ENCODE data around the gene SESN2. TPM values are rescaled to one million over a fixed set of nuclear protein-coding genes. Genes with fewer than 3 reads are reported as not detected.

The SESN2 gene
- polyA plus RNA-seq, 1 experiment, result 53.4 TPM

DNA sequence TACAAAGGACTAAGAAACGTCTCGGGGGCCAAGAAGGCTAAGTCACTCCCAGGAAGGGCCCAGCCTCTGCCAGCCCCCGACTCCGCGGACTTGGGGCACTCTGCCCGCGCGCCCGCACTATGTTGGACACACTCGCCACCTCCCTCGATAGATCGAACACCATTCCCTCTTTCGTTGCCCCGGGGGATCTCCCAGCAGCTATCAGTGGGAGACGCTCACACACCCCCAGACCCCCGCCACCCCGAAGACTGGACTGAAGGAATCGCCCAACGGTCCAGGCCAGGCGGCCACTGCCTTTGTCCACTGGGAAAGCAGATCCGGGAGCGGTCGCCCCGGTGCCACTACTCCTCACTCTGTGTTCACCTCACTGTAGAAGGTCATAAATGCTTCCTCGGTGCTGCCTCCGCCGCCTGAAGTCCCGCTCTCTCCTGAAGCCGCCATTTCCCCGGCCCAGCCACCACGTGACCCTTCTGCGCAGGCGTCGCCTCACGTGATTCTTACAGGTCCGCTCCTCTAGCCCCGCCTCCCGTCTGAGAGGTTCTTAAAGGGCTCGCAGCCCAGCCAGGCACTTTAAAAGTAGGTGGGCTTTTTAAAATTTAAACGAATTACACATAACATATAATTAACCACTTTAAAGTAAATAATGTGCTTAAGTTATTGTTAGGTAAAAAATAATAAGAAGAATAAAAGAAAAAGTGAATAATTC lies 26.6 kb upstream of the SESN2 start, which contains the start of gene DNAJC8:
Gene DNAJC8 (minus strand): TSS at position 472 of the 706 bp plus-strand sequence. CDS start 31 bp downstream, at position 441.
- peak within 1 kb of the TSS; percentile 76 for H3K4me3 ChIP-seq (ENCODE audit: low read depth, low read length)
- TF ChIP-seq, protein P1, sequence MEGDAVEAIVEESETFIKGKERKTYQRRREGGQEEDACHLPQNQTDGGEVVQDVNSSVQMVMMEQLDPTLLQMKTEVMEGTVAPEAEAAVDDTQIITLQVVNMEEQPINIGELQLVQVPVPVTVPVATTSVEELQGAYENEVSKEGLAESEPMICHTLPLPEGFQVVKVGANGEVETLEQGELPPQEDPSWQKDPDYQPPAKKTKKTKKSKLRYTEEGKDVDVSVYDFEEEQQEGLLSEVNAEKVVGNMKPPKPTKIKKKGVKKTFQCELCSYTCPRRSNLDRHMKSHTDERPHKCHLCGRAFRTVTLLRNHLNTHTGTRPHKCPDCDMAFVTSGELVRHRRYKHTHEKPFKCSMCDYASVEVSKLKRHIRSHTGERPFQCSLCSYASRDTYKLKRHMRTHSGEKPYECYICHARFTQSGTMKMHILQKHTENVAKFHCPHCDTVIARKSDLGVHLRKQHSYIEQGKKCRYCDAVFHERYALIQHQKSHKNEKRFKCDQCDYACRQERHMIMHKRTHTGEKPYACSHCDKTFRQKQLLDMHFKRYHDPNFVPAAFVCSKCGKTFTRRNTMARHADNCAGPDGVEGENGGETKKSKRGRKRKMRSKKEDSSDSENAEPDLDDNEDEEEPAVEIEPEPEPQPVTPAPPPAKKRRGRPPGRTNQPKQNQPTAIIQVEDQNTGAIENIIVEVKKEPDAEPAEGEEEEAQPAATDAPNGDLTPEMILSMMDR (IDR thresholded peaks at IDR 0.05; ENCODE audit: insufficient read depth, low read depth, low read length), result no peak
- DNase-seq (ENCODE audit: low read depth), result no peak
- ChIA-PET CTCF (interaction anchor here (1.9 kb wide), 1 partner anchor 17 kb away, joined by 4 read pairs; no protein-coding TSS in a partner anchor), POLR2A (no interaction called here)
- H3K36me3 ChIP-seq (ENCODE audit: control insufficient read depth, insufficient read depth, low read length), result no peaks in the 10 kb centered on the region; the same call in 1 of the 2 replicates
- no peaks in the 10 kb centered on the region for H3K27me3 ChIP-seq (ENCODE audit: control insufficient read depth, insufficient read depth, low read length)

DNA sequence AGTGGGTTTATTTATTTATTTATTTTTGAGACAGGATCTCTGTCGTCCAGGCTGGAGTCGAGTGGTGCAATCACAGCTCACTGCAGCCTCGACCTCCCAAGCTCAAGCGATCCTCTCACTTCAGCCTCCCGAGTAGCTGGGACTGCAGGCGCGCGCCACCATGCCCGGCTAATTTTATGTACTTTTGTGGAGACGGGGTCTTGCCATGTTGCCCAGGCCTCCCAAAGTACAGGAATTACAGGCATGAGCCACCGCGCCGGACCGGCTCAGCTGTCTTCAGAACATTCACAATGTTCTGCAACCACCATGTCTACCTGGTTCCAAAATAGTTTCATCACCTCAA lies 26.1 kb upstream of the SESN2 start:
- Histone ChIP-seq H3K4me3 (ENCODE audit: low read depth, low read length) (peak overlapping the region; percentile 76), H3K27me3 (ENCODE audit: control insufficient read depth, insufficient read depth, low read length) (no peaks in the 10 kb centered on the region), H3K36me3 (ENCODE audit: control insufficient read depth, insufficient read depth, low read length) (no peaks in the 10 kb centered on the region; the same call in 1 of the 2 replicates)
- CTCF ChIA-PET, result interaction anchor here (1.9 kb wide), 1 partner anchor 16 kb away, joined by 4 read pairs; no protein-coding TSS in a partner anchor
- POLR2A ChIA-PET, result no interaction called here
- TF ChIP-seq, protein P1 (IDR thresholded peaks at IDR 0.05; ENCODE audit: insufficient read depth, low read depth, low read length), result no peak
- DNase-seq (ENCODE audit: low read depth), result no peak

DNA sequence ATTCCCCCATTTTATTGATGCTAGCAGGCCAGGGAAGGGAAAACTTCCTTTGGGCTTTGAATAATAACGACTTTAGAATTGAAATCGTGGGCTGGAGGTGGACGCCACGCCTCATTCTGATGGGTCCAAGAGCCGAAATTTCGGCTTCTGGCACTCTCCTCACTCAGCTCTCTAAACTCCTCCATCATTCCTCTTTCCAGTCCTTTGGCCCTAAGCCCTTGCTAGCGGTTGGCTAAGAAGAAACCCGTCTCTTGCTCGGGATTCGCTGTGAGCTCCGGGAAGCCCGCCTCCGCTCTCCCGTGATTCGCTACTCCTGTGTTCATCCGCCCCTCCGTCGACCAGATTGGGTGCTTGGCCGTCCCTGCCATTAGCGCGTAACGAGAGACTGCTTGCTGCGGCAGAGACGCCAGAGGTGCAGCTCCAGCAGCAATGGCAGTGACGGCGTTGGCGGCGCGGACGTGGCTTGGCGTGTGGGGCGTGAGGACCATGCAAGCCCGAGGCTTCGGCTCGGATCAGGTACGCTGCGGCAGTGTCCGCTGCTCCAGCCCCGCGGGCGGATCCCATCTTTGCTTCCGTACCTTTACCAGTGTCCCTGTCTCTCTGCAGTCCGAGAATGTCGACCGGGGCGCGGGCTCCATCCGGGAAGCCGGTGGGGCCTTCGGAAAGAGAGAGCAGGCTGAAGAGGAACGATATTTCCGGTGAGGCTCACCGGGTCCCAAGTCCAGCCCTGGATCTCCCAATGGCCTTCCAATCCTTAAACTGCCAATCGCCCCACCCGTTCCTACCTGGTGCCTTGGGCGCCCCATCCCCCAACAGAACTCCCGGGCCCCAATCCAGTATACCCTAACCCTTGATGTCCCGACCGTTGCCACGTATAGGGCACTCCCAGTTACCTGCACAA lies 23.3 kb upstream of the SESN2 start, which contains the start of gene ATP5IF1:
Gene ATP5IF1 (plus strand): TSS at position 370 of the 901 bp plus-strand sequence. CDS start 60 bp downstream, at position 430.
- Histone ChIP-seq H3K4me3 (ENCODE audit: low read depth, low read length) (peak within 1 kb of the TSS; percentile 94), H3K27me3 (ENCODE audit: control insufficient read depth, insufficient read depth, low read length) (no peaks in the 10 kb centered on the region), H3K36me3 (ENCODE audit: control insufficient read depth, insufficient read depth, low read length) (no peaks in the 10 kb centered on the region; the same call in 1 of the 2 replicates)
- DNase-seq (ENCODE audit: low read depth), result peak; percentile 94
- POLR2A ChIA-PET, result interaction anchor here (0.5 to 1.0 kb wide), 4 partner anchors 92 to 148 kb away, joined by 3 to 10 read pairs (median 4); partner anchors contain the start of gene EYA3
- CTCF ChIA-PET, result interaction anchor here (0.7 to 2.1 kb wide), 3 partner anchors 13 to 355 kb away, joined by 3 to 9 read pairs (median 6); no protein-coding TSS in a partner anchor
- TF ChIP-seq, protein P1 (IDR thresholded peaks at IDR 0.05; ENCODE audit: insufficient read depth, low read depth, low read length), result no peak

DNA sequence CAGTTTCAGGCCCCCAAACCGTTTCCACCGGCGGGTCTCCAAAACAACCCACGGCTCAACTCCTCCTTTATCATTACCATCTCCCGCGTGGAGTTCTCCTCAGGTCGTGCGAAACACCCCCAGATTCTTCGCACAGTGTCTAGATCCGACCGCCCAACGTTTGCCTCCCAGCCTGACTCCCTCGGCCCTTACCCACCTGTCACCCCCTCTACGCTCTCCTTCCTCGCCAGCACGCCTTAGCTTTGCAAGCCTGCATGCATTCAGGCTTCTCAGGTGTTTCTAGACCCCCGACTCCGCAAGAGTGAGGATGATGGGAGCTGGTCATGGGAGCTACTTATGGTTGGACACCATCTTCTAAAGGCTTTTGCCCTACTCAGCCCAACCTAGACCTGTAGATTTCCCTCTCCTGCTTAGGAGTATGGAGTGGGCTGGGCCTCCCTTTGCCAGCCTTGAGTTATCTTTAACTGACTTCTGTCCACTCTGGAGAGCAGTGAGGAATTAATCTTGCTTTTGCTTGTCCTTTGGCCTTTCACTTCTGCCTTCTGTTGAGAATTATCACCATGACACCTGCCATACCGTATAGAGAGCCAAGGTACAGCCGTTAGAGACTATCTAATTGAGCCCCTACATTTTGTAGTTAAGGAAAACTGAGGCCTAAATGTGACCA lies 22.5 kb upstream of the SESN2 start:
- POLR2A ChIA-PET, result no interaction called here
- peak overlapping the region; percentile 94 for H3K4me3 ChIP-seq (ENCODE audit: low read depth, low read length)
- H3K27me3 ChIP-seq (ENCODE audit: control insufficient read depth, insufficient read depth, low read length), result no peaks in the 10 kb centered on the region
- CTCF ChIA-PET, result interaction anchor here (1.2 kb wide), 1 partner anchor 12 kb away, joined by 6 read pairs; no protein-coding TSS in a partner anchor
- no peaks in the 10 kb centered on the region; the same call in 1 of the 2 replicates for H3K36me3 ChIP-seq (ENCODE audit: control insufficient read depth, insufficient read depth, low read length)
- TF ChIP-seq, protein P1 (IDR thresholded peaks at IDR 0.05; ENCODE audit: insufficient read depth, low read depth, low read length), result no peak
- DNase-seq (ENCODE audit: low read depth), result no peak

All from BJ (cell line).